GM19468 (cell line): Measurements from ENCODE around the gene PDK1.
"Not testable (repeated sequence)": the region's sequence is repeated elsewhere in the genome, so short reads cannot be mapped to it uniquely, and the experiment has no call there.

ENCODE experiments used
- ATAC-seq: cut with Tn5 transposase; IDR thresholded peaks from one replicate; pipeline ENCODE4 v1.9.1; 2021; ENCODE audit warnings: mild to moderate bottlenecking, moderate library complexity, moderate number of reproducible peaks; ENCODE audit not compliant: unreplicated experiment; ENCODE audit errors: extremely low read depth

Gene PDK1

DNA sequence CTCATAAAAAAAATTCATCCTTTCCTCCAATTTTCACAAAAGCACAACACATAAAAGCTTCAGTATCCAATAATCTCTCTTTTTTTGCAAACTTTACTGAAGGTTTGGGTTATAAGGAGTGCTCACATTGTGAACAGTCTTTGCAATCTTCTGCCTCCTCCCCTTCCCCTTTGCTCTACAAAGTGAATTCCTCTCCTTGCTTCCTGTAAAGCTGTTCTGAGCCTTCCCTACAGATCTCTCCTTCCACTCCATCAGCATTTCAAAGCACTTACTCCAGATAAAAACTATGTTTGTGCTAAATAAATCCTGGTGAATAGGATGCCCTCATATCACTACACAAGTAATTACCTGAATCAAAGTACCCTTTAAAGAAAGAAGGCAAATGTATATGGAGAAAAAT, 4.6 kb upstream of the PDK1 start:
- no peak for ATAC-seq

DNA sequence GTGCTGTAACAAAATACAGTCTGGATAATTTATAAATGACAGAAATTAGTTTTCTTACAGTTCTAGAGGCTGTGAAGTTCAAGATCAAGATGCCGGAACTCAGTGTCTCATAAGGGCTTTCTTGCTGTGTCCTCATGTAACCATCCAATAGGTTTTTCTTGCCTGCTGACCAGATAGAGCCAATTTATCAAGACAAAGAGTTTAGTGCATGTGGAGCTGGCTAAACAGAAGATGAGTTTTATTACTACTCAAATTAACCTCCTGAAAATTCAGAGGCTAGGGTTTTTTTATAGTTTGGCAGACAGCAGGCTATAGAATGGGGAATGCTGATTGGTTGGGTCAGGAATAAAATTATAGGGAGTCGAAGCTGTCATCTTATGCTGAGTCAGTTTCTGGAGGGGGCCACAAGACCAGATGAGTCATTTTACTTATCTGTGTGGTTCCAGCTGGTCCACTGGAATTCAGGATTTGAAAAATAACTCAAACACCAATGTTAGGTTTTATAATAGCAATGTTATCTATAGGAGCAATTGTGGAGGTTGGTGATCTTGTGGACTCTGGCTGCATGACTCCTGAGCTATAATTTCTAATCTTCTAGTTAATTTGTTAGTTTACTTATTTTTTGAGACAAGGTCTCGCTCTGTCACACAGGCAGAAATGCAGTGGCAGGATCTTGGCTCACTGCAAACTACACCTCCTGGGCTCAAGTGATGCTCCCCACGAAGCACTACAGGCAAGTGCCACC, 3.2 kb upstream of the PDK1 start:
- no peak for ATAC-seq

DNA sequence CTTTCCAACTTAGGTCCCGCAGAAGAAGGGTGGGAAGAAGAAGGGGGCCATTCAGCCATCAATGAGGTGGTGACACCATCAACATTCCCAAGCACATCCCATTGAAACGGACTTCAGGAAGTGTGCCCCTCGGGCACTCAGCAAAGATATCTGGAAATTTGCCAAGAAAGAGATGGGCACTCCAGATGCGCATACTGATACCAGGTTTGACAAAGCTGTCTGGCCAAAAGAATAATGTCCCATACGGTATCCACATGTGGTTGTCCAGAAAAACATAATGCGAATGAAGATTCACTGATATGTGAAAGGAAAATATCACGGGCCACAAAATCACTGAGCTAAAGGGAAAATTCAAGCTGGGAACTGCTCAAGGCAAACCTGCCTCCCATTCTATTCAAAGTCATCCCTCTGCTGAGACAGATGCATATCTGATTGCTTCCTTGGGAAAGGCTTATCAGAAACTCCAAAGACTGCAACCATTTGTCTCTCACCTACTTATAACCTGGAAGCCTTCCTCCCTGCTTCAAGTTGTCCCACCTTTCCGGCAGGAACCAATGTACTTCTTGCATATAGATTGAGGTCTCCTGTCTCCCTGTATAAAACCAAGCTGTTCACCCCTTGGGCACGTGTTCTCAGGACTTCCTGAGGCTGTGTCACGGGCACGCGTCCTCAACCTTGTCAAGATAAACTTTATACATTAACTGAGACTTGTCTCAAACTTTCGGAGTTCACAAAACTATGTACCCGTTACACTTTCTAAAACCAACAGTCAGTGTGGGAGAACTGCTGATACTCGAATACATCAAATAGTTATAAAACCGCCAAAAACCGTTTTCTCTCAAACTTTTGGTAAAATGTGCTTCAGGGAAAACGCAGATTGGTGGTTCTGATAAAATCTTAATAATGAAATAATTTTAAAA, 1.3 kb upstream of the PDK1 start:
- no peak for ATAC-seq

DNA sequence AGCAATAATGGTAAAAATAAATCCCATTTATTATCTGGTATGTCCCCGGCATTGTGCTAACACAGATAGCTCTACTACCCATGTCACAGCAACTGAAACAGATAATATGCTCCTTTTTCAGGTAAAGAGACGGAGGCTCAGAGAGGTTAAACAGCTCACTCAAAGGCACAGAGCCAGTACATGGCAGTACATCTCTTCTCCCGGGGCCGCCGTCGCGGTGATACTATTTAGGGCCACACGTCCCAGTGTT, 693 bp upstream of the PDK1 start:
- no peak for ATAC-seq

DNA sequence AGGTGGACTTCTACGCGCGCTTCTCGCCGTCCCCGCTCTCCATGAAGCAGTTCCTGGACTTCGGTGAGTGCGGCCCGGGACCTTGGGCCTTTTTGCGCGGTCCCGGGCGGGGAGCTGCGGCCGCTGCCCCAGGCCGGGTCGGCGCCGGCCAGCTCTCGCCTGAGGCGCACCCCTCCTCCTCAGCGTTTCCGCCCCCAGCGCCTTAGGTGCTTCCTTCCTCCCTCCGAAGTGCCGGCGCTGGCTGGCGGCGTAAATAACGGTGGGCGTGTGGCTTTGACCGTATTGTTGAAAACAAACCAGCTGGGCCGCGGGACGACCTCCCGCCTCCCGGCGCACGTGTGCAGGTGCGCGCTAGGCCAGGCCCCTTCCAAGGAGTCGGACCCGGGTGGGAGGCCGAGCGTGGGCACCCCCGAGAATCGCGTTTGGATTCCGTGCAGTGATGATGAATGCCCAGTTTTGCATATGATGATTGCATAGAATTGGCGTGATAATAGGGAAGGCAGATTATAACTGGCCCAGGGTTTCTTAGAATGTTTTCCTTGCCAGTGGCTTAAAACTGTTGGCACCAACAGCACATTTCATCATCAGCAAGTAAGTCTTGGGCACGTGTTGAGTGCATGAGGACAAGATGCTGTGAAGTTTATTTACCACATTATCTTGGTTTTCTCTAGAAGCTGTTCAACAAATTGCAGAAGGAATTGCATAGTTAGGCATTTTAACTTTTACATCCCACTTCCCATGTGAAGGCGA, 569 bp downstream of the PDK1 start:
- ATAC-seq = peak; percentile 28

DNA sequence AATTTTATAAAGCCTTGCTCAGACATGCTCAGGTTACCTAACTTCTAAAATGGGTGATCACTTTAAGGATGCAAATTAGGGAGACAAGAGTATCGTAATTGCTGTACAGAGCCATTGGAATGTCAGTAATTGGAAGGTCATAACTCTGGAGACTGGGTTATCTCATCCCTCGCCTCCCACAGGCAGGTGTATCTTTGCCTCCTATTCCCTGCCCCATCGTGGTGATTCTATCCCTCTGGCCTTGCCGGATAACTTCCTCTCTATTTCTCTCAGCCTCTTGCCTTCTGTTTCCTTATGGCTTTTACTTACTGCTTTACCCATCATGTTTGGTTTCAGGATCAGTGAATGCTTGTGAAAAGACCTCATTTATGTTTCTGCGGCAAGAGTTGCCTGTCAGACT, 2.5 kb downstream of the PDK1 start:
- ATAC-seq = no peak

DNA sequence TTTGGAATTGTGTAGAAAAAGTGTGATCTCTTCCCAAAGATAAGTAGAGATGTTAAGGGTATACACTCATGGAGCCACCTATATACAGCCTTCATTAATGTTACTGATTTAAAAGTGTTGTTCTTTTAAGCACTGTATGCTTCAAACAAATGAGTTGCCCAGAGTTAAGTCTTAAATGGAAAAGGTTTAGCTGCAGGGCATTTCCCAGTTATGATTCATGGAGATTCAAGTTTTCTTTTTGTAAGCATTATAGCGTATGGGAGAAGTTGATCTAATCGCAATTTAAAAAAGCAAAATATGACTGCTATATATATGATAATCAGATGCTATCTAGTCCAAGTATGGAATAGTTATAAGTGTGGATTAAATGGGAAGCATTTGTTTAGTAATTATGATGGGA, 4.8 kb downstream of the PDK1 start:
- no peak for ATAC-seq

DNA sequence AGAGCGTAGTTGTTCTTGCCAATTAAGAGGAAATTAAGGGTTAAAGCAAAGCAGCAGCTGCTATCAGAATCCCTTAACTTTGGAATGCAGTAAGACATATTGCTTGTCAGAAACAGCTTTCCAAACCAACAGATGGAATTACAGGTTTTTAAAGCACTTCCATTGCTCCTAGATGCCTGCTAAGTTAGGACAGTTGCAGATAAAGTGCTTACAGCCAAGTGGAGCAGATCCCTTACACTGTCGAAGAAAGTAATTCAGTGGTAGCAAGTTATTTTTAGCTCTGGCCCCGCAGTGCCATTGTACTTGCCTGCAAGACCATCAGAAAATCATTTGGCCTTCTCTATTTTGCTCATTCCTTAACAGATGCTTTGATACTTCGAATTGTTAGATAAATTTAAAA, 5.4 kb downstream of the PDK1 start:
- ATAC-seq = no peak

DNA sequence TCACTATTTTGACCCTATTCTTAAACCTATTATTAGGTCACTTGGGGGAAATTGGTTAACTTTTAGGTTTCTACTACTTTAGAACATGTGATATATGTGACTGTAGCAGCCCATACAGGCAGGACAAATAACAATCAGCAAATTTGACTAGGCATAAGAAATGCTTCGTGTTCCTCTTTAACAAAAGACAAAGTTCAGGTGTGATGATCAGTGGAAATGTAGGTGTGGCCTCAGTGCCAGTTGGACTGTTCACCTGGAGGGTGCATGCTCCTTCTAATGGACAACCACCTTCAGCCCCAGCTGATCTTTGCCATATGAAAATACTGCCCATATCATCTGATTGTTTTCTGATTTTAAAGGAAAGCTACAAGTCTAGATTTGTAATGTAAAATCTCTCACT, 6.4 kb downstream of the PDK1 start:
- ATAC-seq = no peak

DNA sequence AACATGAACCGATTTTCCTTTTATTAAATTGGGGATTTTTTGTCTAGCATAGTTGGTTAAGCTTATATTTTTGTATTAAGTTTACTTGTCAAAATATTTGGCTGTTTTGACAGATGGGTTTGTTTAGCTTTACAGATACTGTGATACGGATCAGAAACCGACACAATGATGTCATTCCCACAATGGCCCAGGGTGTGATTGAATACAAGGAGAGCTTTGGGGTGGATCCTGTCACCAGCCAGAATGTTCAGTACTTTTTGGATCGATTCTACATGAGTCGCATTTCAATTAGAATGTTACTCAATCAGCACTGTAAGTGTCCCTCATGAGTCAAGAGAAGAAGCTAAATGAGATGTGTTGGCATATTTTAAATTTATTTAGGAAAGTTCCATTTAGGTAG, 8.5 kb downstream of the PDK1 start:
- no peak for ATAC-seq

DNA sequence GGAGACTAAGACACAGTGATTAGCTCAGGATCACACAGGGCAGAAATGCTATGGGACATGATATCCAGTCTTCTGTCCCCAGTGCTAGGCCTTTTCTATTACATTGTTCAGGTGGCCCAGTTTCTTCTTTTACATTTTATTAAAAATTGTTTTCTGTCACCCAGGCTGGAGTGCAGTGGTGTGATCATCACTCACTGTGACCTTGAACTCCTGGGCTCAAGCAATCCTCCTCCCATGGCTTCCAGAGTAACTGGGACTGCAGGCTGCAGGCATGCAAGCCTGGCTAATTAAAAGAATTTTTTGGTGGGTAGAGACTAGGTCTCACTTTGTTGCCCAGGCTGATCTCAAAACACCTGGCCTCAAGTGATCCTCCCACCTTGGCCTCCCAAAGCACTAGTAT, 15.4 kb downstream of the PDK1 start:
- no peak for ATAC-seq

DNA sequence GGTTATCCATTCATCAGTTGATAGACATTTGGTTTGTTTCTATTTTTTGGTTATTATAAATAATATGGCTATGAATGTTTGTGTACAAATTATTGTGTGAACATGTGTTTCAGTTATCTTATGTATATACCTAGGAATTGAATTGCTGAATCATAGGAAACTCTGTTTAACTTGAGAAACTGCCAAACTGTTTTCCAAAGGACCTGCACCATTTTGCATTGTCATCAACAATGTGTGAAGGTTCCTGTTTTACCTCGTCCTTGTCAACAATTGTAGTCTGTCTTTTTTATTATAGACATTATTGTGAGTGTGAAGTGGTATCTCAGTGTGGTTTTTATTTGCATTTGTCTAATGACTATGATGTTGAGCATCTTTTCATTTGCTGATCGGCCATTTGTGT, 17.1 kb downstream of the PDK1 start:
- ATAC-seq = no peak

DNA sequence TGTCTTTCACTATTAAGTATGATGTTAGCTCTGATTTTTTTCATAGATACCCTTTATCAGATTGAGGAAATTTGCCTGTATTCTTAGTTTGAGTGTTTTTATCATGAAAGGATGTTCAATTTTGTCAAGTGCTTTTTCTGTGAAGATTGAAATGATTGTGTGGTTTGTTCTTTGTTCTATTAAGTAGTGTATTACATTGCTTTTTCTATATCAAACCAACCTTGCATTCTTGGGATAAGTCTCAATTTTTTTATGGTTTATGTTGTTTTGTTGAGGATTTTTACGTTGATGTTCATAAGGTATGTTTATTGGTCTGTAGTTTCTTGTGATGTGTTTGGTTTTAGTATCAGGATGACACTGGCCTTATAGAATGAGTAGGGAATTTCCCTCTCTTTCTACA, 19.1 kb downstream of the PDK1 start:
- no peak for ATAC-seq

DNA sequence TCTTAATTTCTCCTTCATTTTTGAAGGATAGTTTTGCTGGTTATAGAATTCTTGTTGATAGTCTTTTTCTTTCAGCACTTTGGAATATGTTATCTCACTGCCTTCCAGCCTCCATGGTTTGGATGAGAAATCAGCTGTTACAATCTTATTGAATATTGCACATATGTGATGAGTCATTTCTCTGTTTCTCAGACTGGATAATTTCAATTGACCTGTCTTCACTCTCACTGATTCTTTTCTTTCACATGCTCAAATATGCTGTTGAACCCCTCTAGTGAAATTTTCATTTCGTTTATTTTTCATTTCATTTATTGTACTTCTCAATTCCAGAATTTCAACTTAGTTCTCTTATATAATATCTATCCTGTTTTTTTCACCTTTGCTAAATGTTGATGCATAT, 22.2 kb downstream of the PDK1 start:
- no peak for ATAC-seq

DNA sequence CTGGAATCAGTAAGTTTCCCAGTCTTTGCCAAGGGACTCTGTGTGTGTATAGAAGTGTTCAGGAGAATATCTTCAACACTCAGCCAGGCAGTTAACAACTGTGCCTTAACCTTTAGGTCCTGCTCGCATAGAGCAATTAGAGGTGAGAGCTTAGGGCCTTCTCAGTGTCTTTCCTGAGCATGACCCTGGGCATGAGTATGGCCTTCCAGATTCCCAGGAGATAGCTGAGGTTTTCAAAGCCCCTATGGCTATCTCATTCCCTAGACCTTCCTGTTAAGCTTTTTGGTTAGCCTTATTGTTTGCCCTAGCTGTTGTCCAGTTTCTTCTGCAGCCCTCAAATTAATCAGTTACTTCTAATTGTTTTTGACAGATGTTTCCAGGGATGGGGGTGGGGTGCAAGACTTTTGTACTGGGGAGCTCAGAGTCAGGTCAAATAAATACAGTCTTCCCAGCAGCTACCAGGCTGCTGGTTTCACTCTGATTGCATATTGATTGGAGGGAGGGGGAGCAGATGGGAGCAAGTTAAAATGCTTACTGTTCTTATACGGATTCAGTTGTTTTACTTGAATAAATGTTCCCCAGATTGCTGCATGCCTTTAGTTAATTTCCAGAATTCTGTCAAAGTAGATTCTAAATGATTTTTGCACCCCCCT, 23.1 kb downstream of the PDK1 start:
- no peak for ATAC-seq

DNA sequence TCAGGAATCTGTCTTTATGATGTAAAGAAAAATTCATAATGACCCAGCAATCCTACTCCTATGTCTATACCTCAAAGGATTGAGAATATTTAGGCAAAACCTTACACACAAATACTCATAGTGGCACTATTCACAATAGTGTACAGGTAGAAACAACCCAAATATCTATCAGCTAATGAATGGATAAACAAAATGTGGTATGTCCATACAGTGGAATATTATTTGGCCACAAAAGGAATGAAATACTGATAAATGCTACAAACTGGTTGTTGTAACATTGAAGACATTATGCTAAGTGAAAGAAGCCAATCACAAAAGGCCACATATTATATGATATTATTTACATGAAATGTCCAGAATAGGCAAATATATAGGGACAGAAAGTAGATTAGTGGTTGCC, 24.7 kb downstream of the PDK1 start:
- ATAC-seq = no peak

DNA sequence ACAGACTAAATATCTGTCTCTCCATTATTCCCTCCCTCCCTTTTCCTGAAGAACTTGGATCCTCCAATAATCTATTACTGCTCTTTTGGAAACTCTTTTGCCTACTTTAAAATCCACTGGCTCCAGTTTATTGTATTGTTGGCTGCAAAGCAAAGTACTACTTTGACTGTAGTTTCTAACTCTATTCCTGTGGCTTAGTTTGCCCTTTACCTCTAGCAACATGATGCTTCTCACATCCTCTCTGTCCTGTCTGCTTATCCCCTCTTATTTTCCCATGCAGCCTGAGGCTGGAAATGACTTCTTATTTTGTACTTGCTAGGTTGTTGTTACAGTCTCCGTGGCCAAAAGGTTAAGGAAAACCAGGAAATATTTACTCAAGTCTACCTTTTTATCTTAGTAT, 26.8 kb downstream of the PDK1 start:
- ATAC-seq = no peak

DNA sequence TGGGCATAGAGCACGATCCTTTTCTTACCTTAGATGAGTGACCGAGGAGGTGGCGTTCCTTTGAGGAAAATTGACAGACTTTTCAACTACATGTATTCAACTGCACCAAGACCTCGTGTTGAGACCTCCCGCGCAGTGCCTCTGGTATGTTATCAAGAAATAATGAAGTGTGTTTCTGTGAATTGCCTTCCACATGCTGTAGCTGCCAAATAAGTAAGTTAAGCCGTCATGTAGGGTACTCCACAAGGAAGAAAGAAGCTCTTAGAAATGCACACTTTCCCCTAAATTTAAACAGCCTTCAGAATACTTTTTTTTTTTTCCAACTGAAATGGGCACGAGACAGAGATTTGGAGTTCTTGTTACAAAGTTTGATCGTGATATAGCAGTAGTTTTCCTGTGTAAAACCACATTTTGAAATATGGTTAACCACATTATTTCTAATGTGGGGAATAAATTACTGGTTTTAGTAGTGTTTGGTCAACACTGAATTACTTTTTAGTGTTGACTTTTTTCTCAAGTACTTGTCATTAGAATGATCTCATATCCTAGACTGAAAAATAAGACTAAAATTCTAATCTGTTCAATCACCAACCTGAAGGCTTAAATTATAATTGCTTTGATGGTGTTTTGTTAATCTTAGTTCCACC, 30.5 kb downstream of the PDK1 start:
- ATAC-seq = no peak

DNA sequence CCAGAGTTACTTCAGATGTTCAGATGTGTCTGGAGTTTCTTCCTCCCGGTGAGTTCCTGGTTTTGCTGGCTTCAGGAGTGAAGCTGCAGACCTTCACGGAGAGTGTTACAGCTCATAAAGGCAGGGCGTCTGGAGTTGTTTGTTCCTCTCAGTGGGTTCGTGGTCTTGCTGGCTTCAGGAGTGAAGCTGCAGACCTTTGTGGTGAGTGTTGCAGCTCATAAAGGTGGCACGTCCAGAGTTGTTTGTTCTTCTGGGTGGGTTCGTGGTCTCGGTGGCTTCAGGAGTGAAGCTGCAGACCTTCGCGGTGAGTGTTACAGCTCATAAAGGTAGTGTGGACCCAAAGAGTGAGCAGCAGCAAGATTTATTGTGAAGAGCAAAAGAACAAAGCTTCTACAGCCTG, 31.3 kb downstream of the PDK1 start:
- ATAC-seq = not testable (repeated sequence)

DNA sequence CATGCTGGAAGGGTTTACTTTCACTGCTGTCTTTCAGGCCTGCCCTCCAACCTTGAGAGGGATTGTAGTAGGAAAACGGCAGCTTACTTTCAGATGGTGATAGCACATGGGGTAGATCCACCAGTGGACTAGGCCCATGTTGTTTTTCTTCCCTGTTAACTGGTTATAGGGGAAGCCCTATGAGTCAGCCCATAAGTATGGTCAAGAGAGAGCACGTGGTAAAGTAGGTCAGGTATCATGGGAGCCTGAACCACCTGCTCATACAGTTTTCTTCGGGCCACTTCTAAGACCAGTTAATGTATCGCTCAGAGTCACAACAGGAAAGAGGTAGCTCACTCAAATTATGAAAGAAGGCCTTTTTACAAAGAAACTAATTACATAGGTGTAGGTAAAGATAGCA, 33.0 kb downstream of the PDK1 start:
- no peak for ATAC-seq
